C4-2B (cell line): Measurements from ENCODE around the gene HEATR9.

Source experiments
- H3K27ac ChIP-seq: fragments of 450-650 bp; 2 replicates; pipeline ENCODE4 v1.5.1; 2017
- CTCF ChIP-seq: fragments of 450-650 bp; conservative IDR thresholded peaks from 2 replicates; pipeline ENCODE4 v1.5.1; 2017; ENCODE audit warnings: mild to moderate bottlenecking
- ZFX ChIP-seq: fragments of 450-650 bp; IDR thresholded peaks from 2 replicates; pipeline ENCODE4 v1.6.1; 2017

The HEATR9 gene

GRCh38 chr17:35870906-35871819 lies 2.5 kb upstream of the HEATR9 start:
- TF ChIP-seq ZFX (no peak), CTCF (no peak)
- no peak overlapping the region for H3K27ac ChIP-seq

- TF ChIP-seq CTCF (no peak), ZFX (no peak)
- H3K27ac ChIP-seq = no peak overlapping the region
Measured at GRCh38 chr17:35867574-35867973, 1.1 kb downstream of the HEATR9 start.

- no peak overlapping the region for H3K27ac ChIP-seq
- TF ChIP-seq ZFX = no peak
Measured at GRCh38 chr17:35866341-35866950, 2.2 kb downstream of the HEATR9 start.

- no peak for TF ChIP-seq CTCF
- TF ChIP-seq ZFX = no peak
- no peak overlapping the region for H3K27ac ChIP-seq
Measured at GRCh38 chr17:35865412-35866340, 3.0 kb downstream of the HEATR9 start.

- H3K27ac ChIP-seq = no peak overlapping the region
- TF ChIP-seq CTCF (no peak), ZFX (no peak)
Measured at GRCh38 chr17:35864853-35865252, 3.8 kb downstream of the HEATR9 start.

- TF ChIP-seq ZFX (no peak), CTCF (no peak)
- no peak overlapping the region for H3K27ac ChIP-seq
Measured at GRCh38 chr17:35856603-35857002, 12.1 kb downstream of the HEATR9 start.

- H3K27ac ChIP-seq = no peak overlapping the region
- TF ChIP-seq CTCF (no peak), ZFX (no peak)
Measured at GRCh38 chr17:35855965-35856364, 12.7 kb downstream of the HEATR9 start.
